ENCODE data around the gene COMMD1. TPM values are rescaled to one million over a fixed set of nuclear protein-coding genes. Genes with fewer than 3 reads are reported as not detected.
"Not testable (repeated sequence)": the region's sequence is repeated elsewhere in the genome, so short reads cannot be mapped to it uniquely, and the experiment has no call there.

COMMD1 gene
- polyA plus RNA-seq, 1 donor (not counting 4 experiments of a cell fraction or from before 2014, with no cell fraction given): 44.8 TPM

GRCh38 chr2:62144689-62145477, 239.4 kb downstream of the COMMD1 start:
- H3K4me2 ChIP-seq (ENCODE audit: control insufficient read depth, extremely low read depth, insufficient read depth, low read depth, low read length): no peak overlapping the region
- no peak overlapping the region for H3K4me3 ChIP-seq (ENCODE audit: control insufficient read depth in 2 of 3, extremely low read depth in 1 of 3, insufficient read depth in 2 of 3, low read depth in 1 of 3, low read length in 3 of 3)
- no peak overlapping the region for H3K27ac ChIP-seq (ENCODE audit: control insufficient read depth, insufficient read depth, low read length)
- H3K79me2 ChIP-seq (ENCODE audit: control insufficient read depth, insufficient read depth, low read length): no peaks in the 10 kb centered on the region
- no peaks in the 10 kb centered on the region for H3K27me3 ChIP-seq (ENCODE audit: control insufficient read depth, extremely low read depth, insufficient read depth, low read length)
- H3K36me3 ChIP-seq (ENCODE audit: control insufficient read depth in 2 of 2, extremely low read depth in 1 of 2, insufficient read depth in 2 of 2, low read length in 2 of 2): no peaks in the 10 kb centered on the region
- H3K9ac ChIP-seq (ENCODE audit: control insufficient read depth, extremely low read depth, insufficient read depth, low read length): no peak overlapping the region
- TF ChIP-seq CTCF (optimal IDR thresholded peaks at IDR 0.05 in 1 of 3, IDR thresholded peaks at IDR 0.05 in 1 of 3, conservative IDR thresholded peaks at IDR 0.05 in 1 of 3; ENCODE audit: extremely low read depth in 1 of 3, insufficient read depth in 2 of 3, low read length in 3 of 3): no peak
- no peak for TF ChIP-seq EZH2 (IDR thresholded peaks at IDR 0.05; ENCODE audit: low read length)
- no peaks in the 10 kb centered on the region for H3K9me3 ChIP-seq (ENCODE audit: control insufficient read depth, low read depth, low read length)
- dilution Hi-C loops (cut with MboI; ENCODE audit: extremely low pct_ligation_motif_present, low sequenced_read_pairs): no loop called here
- DNase-seq (ENCODE audit: low read depth, low spot score): no peak
- H4K20me1 ChIP-seq (ENCODE audit: control insufficient read depth, extremely low read depth, insufficient read depth, low read length): no peaks in the 10 kb centered on the region
- no peaks in the 10 kb centered on the region for H3K9me1 ChIP-seq (ENCODE audit: control insufficient read depth, extremely low read depth, insufficient read depth, low read length)
- no peak for FAIRE-seq
- peaks cover 40% of the 10 kb centered on the region for H3K4me1 ChIP-seq (ENCODE audit: control insufficient read depth, extremely low read depth, insufficient read depth, low read length)
- H2AFZ ChIP-seq (ENCODE audit: control insufficient read depth, low read length): no peak overlapping the region

GRCh38 chr2:62145478-62146100, 240.1 kb downstream of the COMMD1 start:
- no peak for DNase-seq (ENCODE audit: low read depth, low spot score)
- Histone ChIP-seq H3K27me3 (ENCODE audit: control insufficient read depth, extremely low read depth, insufficient read depth, low read length) (no peaks in the 10 kb centered on the region), H2AFZ (ENCODE audit: control insufficient read depth, low read length) (no peak overlapping the region), H3K36me3 (ENCODE audit: control insufficient read depth in 2 of 2, extremely low read depth in 1 of 2, insufficient read depth in 2 of 2, low read length in 2 of 2) (no peaks in the 10 kb centered on the region), H3K9me1 (ENCODE audit: control insufficient read depth, extremely low read depth, insufficient read depth, low read length) (no peaks in the 10 kb centered on the region), H4K20me1 (ENCODE audit: control insufficient read depth, extremely low read depth, insufficient read depth, low read length) (no peaks in the 10 kb centered on the region), H3K4me1 (ENCODE audit: control insufficient read depth, extremely low read depth, insufficient read depth, low read length) (peaks cover 42% of the 10 kb centered on the region), H3K27ac (ENCODE audit: control insufficient read depth, insufficient read depth, low read length) (no peak overlapping the region), H3K79me2 (ENCODE audit: control insufficient read depth, insufficient read depth, low read length) (no peaks in the 10 kb centered on the region), H3K4me2 (ENCODE audit: control insufficient read depth, extremely low read depth, insufficient read depth, low read depth, low read length) (no peak overlapping the region), H3K9ac (ENCODE audit: control insufficient read depth, extremely low read depth, insufficient read depth, low read length) (no peak overlapping the region), H3K4me3 (ENCODE audit: control insufficient read depth in 2 of 3, extremely low read depth in 1 of 3, insufficient read depth in 2 of 3, low read depth in 1 of 3, low read length in 3 of 3) (no peak overlapping the region), H3K9me3 (ENCODE audit: control insufficient read depth, low read depth, low read length) (no peaks in the 10 kb centered on the region)
- dilution Hi-C loops (cut with MboI; ENCODE audit: extremely low pct_ligation_motif_present, low sequenced_read_pairs): no loop called here
- TF ChIP-seq CTCF (optimal IDR thresholded peaks at IDR 0.05 in 1 of 3, IDR thresholded peaks at IDR 0.05 in 1 of 3, conservative IDR thresholded peaks at IDR 0.05 in 1 of 3; ENCODE audit: extremely low read depth in 1 of 3, insufficient read depth in 2 of 3, low read length in 3 of 3) (no peak), EZH2 (IDR thresholded peaks at IDR 0.05; ENCODE audit: low read length) (no peak)
- no peak for FAIRE-seq

GRCh38 chr2:62146790-62147189, 241.3 kb downstream of the COMMD1 start:
- H2AFZ ChIP-seq (ENCODE audit: control insufficient read depth, low read length); H3K27me3 ChIP-seq (ENCODE audit: control insufficient read depth, extremely low read depth, insufficient read depth, low read length); FAIRE-seq; H3K9ac ChIP-seq (ENCODE audit: control insufficient read depth, extremely low read depth, insufficient read depth, low read length); dilution Hi-C loops (cut with MboI; ENCODE audit: extremely low pct_ligation_motif_present, low sequenced_read_pairs); H3K9me3 ChIP-seq (ENCODE audit: control insufficient read depth, low read depth, low read length); H3K9me1 ChIP-seq (ENCODE audit: control insufficient read depth, extremely low read depth, insufficient read depth, low read length); H3K27ac ChIP-seq (ENCODE audit: control insufficient read depth, insufficient read depth, low read length); H3K36me3 ChIP-seq (ENCODE audit: control insufficient read depth in 2 of 2, extremely low read depth in 1 of 2, insufficient read depth in 2 of 2, low read length in 2 of 2); H4K20me1 ChIP-seq (ENCODE audit: control insufficient read depth, extremely low read depth, insufficient read depth, low read length); H3K79me2 ChIP-seq (ENCODE audit: control insufficient read depth, insufficient read depth, low read length); H3K4me3 ChIP-seq (ENCODE audit: control insufficient read depth in 2 of 3, extremely low read depth in 1 of 3, insufficient read depth in 2 of 3, low read depth in 1 of 3, low read length in 3 of 3); H3K4me2 ChIP-seq (ENCODE audit: control insufficient read depth, extremely low read depth, insufficient read depth, low read depth, low read length); DNase-seq (ENCODE audit: low read depth, low spot score): not testable (repeated sequence)
- peaks cover 44% of the 10 kb centered on the region for H3K4me1 ChIP-seq (ENCODE audit: control insufficient read depth, extremely low read depth, insufficient read depth, low read length)
